NCI-H526 (cell line): ENCODE data around the gene POR.
A peak's percentile ranks its signal among the peaks of the same experiment; 100 is the strongest.
"Not testable (repeated sequence)": the region's sequence is repeated elsewhere in the genome, so short reads cannot be mapped to it uniquely, and the experiment has no call there.

ENCODE experiments used
- DNase-seq, 2 experiments: peaks; one replicate each; lab custom pipeline; 2025; lab: John Stamatoyannopoulos, UW

POR gene

GRCh38 chr7:75885036-75885435, 29.9 kb upstream of the POR start:
- no peak for DNase-seq

- no peak for DNase-seq
These were observed 27.1 kb upstream of the POR start for GRCh38 chr7:75887669-75888369.

DNA sequence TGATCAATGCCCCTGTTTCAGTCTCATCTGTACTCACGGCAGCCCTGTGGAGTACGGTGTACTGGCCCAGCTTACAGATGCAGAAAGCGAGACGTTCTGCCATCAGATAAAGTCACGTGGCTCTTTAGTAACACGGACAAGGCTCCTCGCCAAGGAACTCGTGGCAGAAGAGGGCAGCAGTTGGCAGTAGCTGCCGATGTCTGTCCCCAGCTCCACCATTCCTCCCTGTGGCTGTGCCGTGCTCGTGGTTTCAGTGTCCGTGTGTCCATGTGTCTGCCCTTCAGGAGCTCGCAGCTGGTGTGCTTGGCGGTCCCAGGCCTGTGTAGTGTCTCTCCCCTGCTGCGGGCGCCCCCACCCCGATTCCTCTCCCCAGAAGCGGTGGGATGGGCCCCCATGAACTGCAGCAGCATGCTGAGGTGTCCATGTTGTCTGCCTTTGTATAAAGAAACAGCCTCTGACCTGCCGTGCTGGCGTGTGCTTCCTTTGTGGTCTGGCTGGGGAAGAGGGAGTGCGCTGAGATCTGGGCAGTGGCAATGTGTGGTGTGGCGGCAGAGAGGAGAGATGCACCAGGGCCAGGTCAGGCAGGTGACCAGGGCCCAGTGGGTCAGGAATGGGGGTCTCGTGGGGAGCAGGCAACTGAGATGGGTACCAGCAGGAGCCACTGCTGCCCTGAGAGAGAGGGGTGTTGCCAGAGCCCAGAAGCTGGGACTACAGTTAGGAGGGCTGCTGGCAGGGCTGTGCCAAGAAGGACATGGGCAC, 26.3 kb upstream of the POR start:
- DNase-seq = no peak

- DNase-seq = no peak
These were observed 25.6 kb upstream of the POR start for GRCh38 chr7:75889223-75889825.

DNA sequence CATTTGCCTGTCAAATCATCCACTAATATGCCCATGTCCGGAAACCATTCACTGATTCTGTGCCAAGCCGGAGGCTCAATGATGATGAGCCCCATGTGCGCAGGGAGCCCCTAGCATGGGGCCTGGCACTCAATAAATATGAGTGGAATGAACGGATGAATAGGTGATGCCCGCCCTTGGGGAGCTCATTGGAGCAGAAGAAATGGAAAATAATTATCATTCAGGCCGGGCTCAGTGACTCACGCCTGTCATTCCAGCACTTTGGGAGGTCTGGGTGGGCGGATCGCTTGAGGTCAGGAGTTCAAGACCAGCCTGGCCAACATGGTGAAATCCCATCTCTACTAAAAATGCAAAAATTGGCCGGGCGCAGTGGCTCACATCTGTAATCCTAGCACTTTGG, 25.1 kb upstream of the POR start:
- DNase-seq = no peak

GRCh38 chr7:75891237-75891636, 23.7 kb upstream of the POR start:
- not testable (repeated sequence) for DNase-seq

GRCh38 chr7:75891815-75892411, 23.0 kb upstream of the POR start:
- DNase-seq = no peak

- DNase-seq = peak in 1 of 2 experiments; percentile 64
These were observed 22.2 kb upstream of the POR start for GRCh38 chr7:75892634-75893272.

- no peak for DNase-seq
These were observed 18.1 kb upstream of the POR start for GRCh38 chr7:75896803-75897327.

- DNase-seq = no peak
These were observed 14.2 kb upstream of the POR start for GRCh38 chr7:75900617-75901315.

DNA sequence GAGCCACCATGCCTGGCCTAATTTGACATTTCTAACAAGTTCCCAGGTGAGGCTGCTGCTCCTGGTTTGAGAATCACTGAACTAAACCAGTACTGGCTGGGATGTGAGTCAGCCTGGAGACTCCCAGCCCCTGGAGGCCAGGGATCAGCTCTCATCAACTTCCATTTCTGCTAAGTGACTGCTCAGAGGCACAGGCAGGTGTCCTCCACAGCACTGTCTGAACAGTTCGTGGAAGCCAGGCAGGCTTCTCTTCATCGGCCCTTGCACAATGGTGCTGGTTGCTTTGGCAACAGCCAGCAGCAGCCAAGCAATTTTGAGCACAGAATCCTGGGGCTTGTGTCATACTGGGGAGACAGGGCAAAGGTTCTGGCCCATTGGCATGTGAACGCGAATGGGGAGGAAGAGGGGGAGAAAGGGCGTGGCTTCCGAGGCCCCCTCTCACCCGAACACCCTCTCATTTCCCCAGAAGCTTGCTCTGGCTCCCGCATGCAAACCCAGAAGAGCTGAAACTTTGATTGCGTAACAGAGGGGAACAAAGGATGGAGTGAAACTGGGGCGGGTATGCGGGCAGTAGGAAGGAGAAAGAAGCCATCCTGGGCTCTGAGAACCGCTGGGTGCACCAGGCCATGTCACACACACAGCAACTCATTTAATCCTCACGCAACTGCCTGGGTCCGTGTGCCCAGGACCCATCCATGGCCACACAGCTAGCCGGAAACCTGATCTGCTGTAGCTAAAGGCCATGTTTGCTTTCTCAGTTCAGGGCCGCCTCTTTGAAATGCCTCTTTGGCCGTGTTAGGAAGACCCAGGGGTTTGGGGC, 9.0 kb upstream of the POR start:
- peak in 1 of 2 experiments; percentile 47 for DNase-seq

GRCh38 chr7:75906991-75907667, 7.8 kb upstream of the POR start:
- DNase-seq = no peak

DNA sequence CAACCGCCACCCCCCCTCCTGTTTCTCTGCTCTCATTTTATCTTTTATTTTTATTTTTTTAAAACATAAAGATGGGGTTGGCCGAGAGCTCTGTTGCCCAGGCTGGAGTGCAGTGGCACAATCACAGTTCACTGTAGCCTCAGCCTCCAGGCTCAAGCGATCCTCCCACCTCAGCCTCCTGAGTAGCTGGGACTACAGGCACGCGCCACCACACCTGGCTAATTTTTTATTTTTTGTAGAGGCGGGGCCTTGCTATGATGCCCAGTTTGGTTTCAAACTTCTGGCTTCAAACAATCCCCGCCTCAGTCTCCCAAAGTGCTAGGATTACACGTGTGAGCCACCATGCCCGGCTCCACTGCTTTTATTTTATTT, 7.3 kb upstream of the POR start:
- not testable (repeated sequence) for DNase-seq

DNA sequence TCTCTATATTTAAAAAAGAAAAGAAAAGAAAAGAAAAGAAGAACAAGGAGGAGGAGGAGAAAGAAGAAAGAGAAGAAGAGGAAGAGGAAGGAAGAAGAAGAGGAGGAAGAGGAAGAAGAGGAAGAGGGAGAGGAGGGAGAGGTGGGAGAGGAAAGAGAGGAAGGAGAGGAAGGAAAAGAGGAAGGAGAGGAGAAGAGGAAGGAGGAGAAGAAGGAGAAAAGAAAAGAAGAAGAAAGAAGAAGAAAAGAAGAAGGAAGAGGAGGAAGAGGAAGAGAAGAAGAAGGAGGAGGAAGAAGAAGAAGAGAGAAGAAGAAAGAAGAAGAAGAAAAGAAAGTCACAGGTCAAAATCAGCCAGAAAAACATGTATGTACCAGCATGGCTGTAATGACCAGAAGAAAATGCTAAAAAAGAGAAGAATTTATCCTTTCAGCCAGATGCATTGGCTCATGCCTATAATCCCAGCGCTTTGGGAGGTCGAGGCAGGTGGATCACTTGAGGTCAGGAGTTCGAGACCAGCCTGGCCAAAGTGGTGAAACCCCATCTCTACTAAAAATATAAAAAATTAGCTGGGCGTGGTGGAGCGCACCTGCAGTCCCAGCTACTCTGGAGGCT, 5.3 kb upstream of the POR start:
- DNase-seq = no peak

GRCh38 chr7:75911186-75911585, 3.8 kb upstream of the POR start:
- not testable (repeated sequence) for DNase-seq

- no peak for DNase-seq
These were observed 1.5 kb upstream of the POR start for GRCh38 chr7:75913437-75913836.

GRCh38 chr7:75914169-75914654, 743 bp upstream of the POR start:
- DNase-seq = no peak

GRCh38 chr7:75915416-75916156, 631 bp downstream of the POR start:
- DNase-seq = peak in 1 of 2 experiments; percentile 56

GRCh38 chr7:75916259-75916658, 1.3 kb downstream of the POR start:
- no peak for DNase-seq
